Stomach (tissue), 9 donors: ENCODE results near the gene SCD5. TPM values are rescaled to one million over a fixed set of nuclear protein-coding genes. Genes with fewer than 3 reads are reported as not detected.
A peak's percentile ranks its signal among the peaks of the same experiment; 100 is the strongest.

Experiments used
- DNase-seq, 2 donors: peaks; one replicate each; pipeline versions ENCODE4 v3.0.0 to v3.0.0-alpha.2; 2013 to 2019
- H3K27ac ChIP-seq, 5 donors: fragments of 200-600 bp in 4 of 5; sonication (generic) in 4 of 5; one replicate each; pipeline ENCODE4 v1.5.1; 2013 to 2019; ENCODE audit warnings: mild to moderate bottlenecking in 1 of 5, moderate library complexity in 1 of 5
- H3K27me3 ChIP-seq, 3 donors: fragments of 200-600 bp; sonication (generic); one replicate each; pipeline ENCODE4 v1.5.1; 2017 to 2019; ENCODE audit warnings: mixed run types in 1 of 3
- H3K36me3 ChIP-seq, 4 donors: fragments of 200-600 bp; sonication (generic); 1 replicate in 3 of 4; 2 replicates in 1 of 4; pipeline ENCODE4 v1.5.1; 2016 to 2019
- H3K4me1 ChIP-seq, 4 donors: fragments of 200-600 bp; sonication (generic); one replicate each; pipeline ENCODE4 v1.5.1; 2016 to 2019
- H3K4me3 ChIP-seq, 4 donors: fragments of 200-600 bp; sonication (generic) in 3 of 4; one replicate each; pipeline ENCODE4 v1.5.1; 2016 to 2019; ENCODE audit warnings: mild to moderate bottlenecking in 1 of 4
- H3K9me3 ChIP-seq, 4 donors: fragments of 200-600 bp; sonication (generic); one replicate each; pipeline ENCODE4 v1.5.1; 2016 to 2019
- CTCF ChIP-seq, 7 experiments: fragments of 450-650 bp in 4 of 7; fragments of 200-600 bp in 3 of 7; sonication (generic) in 3 of 7; IDR thresholded peaks; one replicate each; pipeline ENCODE4 v1.5.1; 2016 to 2019; ENCODE audit warnings: antibody characterized with exemption in 7 of 7, control low read depth in 2 of 7, mild to moderate bottlenecking in 1 of 7
- EP300 ChIP-seq: sonication (generic); formaldehyde crosslinking; IDR thresholded peaks from one replicate; pipeline ENCODE4 v1.6.1; 2017; ENCODE audit warnings: antibody characterized with exemption
- POLR2A ChIP-seq, 4 donors: fragments of 450-650 bp; IDR thresholded peaks; one replicate each; pipeline ENCODE4 v1.6.1; 2016; ENCODE audit warnings: antibody characterized with exemption in 4 of 4, control low read depth in 2 of 4, mild to moderate bottlenecking in 1 of 4, moderate library complexity in 1 of 4
- POLR2AphosphoS5 ChIP-seq, 3 donors: sonication (generic); formaldehyde crosslinking; IDR thresholded peaks; one replicate each; pipeline ENCODE4 v1.6.1; 2016; ENCODE audit warnings: antibody characterized with exemption in 3 of 3
- WGBS, 5 donors: extraction: QIAGEN DNeasy Blood & Tissue Kit in 3 of 5; methylation state at CpG; one replicate each; pipeline versions ENCODE4 v1.1.5 to v1.1.7; 2013 to 2018; 5-methylcytosine and 5-hydroxymethylcytosine counted together
- intact Hi-C: fragments of 100-400 bp; cut with DNase I; formaldehyde crosslinking; loops from one replicate; pipeline ENCODE4 v1.15.1; 2023; ENCODE audit warnings: low total_unique reads
- polyA plus RNA-seq, 3 donors: library from polyadenylated mRNA; stranded (reverse); fragments of 200-250 nt; gene quantifications; one replicate each; pipeline ENCODE4 v1.2.3, GENCODE V29; 2013
- total RNA-seq, 5 donors: library from RNA; depleted of rRNA; stranded (reverse); fragments of >200 nt; gene quantifications; one replicate each; pipeline versions ENCODE4 v1.1.0 to v1.2.3, GENCODE V29; 2014 to 2016
- donor health status: healthy with polysubstance abuse.
- donor health status: Bipolar disorder and iron deficiency.
- donor health status: healthy.

Gene SCD5
- total and polyA plus RNA-seq, 8 donors, result 0.58 to 35.9 (median 9.9) TPM

GRCh38 chr4:82711158-82711785 is 87.3 kb downstream of the SCD5 start:
- TF ChIP-seq POLR2AphosphoS5 (IDR thresholded peaks at IDR 0.05) (no peak), EP300 (no peak), CTCF (IDR thresholded peaks at IDR 0.05) (no peak), POLR2A (IDR thresholded peaks at IDR 0.05) (no peak)
- no peaks in the 10 kb centered on the region for H3K9me3 ChIP-seq
- H3K27ac ChIP-seq, result no peak overlapping the region
- H3K4me3 ChIP-seq, result no peak overlapping the region
- no peaks in the 10 kb centered on the region for H3K27me3 ChIP-seq
- intact Hi-C loops, result no loop called here
- no peaks in the 10 kb centered on the region for H3K36me3 ChIP-seq
- peaks cover 0 to 18% (median 9%) of the 10 kb centered on the region in 4 donors for H3K4me1 ChIP-seq
- 85 to 100% (median 95%) methylated on average over 7 of the region's 7 CpGs for WGBS, 5 donors
- no peak for DNase-seq

GRCh38 chr4:82710197-82710929 is 88.2 kb downstream of the SCD5 start:
- peaks cover 0 to 17% (median 10%) of the 10 kb centered on the region in 4 donors for H3K4me1 ChIP-seq
- H3K27me3 ChIP-seq, result no peaks in the 10 kb centered on the region
- TF ChIP-seq POLR2A (IDR thresholded peaks at IDR 0.05) (no peak), POLR2AphosphoS5 (IDR thresholded peaks at IDR 0.05) (no peak), CTCF (IDR thresholded peaks at IDR 0.05) (no peak), EP300 (no peak)
- 49 to 68% (median 54%) methylated on average over 4 of the region's 4 CpGs for WGBS, 5 donors
- H3K4me3 ChIP-seq, result no peak overlapping the region
- H3K9me3 ChIP-seq, result no peaks in the 10 kb centered on the region
- no peak for DNase-seq
- H3K36me3 ChIP-seq, result no peaks in the 10 kb centered on the region
- H3K27ac ChIP-seq, result no peak overlapping the region
- intact Hi-C loops, result no loop called here

DNA sequence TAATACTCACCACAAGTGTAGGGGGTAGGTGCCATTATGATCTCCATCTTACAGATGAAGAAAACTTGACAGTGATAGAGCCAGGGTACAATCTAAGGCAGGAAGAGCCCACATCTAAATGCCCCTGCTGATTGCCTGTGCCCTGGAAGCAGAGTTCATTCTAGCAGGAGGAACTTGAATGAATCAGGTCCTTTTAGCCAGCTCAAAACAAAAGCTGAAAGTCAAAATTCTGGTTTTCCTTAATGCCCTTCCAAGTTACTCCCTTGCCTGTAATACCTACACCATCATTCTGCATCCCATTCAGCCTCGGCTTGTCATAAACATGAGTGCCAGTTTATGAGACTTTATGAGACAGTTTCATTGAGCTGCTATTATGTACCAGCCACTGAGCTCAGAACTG is 89.6 kb downstream of the SCD5 start:
- Histone ChIP-seq H3K4me3 (no peak overlapping the region), H3K36me3 (peaks cover 0 to 4% (median 0%) of the 10 kb centered on the region in 4 donors), H3K27me3 (no peaks in the 10 kb centered on the region), H3K9me3 (no peaks in the 10 kb centered on the region), H3K27ac (no peak overlapping the region), H3K4me1 (peaks cover 0 to 15% (median 10%) of the 10 kb centered on the region in 4 donors)
- 84 to 97% (median 90%) methylated on average over 1 of the region's 1 CpG for WGBS, 5 donors
- DNase-seq, result no peak
- intact Hi-C loops, result no loop called here
- TF ChIP-seq CTCF (IDR thresholded peaks at IDR 0.05) (no peak), POLR2AphosphoS5 (IDR thresholded peaks at IDR 0.05) (no peak), POLR2A (IDR thresholded peaks at IDR 0.05) (no peak), EP300 (no peak)

GRCh38 chr4:82706349-82707000 is 92.1 kb downstream of the SCD5 start:
- Histone ChIP-seq H3K4me1 (peaks cover 0 to 15% (median 10%) of the 10 kb centered on the region in 4 donors), H3K27ac (peak overlapping the region in 1 of 5 donors; percentile 15), H3K4me3 (no peak overlapping the region), H3K27me3 (no peaks in the 10 kb centered on the region), H3K36me3 (peaks cover 0 to 4% (median 0%) of the 10 kb centered on the region in 4 donors), H3K9me3 (no peaks in the 10 kb centered on the region)
- DNase-seq, result peak in 1 of 2 donors; percentile 32
- intact Hi-C loops, result no loop called here
- 65 to 78% (median 71%) methylated on average over 3 of the region's 3 CpGs for WGBS, 5 donors
- TF ChIP-seq EP300 (no peak), POLR2A (IDR thresholded peaks at IDR 0.05) (no peak), POLR2AphosphoS5 (IDR thresholded peaks at IDR 0.05) (no peak), CTCF (IDR thresholded peaks at IDR 0.05) (no peak)
